Hepatocyte (in vitro differentiated cells): ENCODE results near the gene GREM2. TPM values are rescaled to one million over a fixed set of nuclear protein-coding genes. Genes with fewer than 3 reads are reported as not detected.
A peak's percentile ranks its signal among the peaks of the same experiment; 100 is the strongest.

Source experiments
- DNase-seq: peaks from one replicate; pipeline ENCODE4 v3.0.0-alpha.2; 2016; ENCODE audit warnings: low spot score
- H2AFZ ChIP-seq: fragments of 200-600 bp; sonication (generic); 2 replicates; pipeline ENCODE4 v1.6.0; 2016; ENCODE audit warnings: antibody characterized with exemption, mild to moderate bottlenecking
- H3K27ac ChIP-seq: fragments of 200-600 bp; sonication (generic); 2 replicates; pipeline ENCODE4 v1.5.1; 2016; ENCODE audit warnings: mild to moderate bottlenecking
- H3K27me3 ChIP-seq: fragments of 200-600 bp; sonication (generic); 2 replicates; pipeline ENCODE4 v1.6.1; 2016
- H3K36me3 ChIP-seq: fragments of 200-600 bp; sonication (generic); replicated peaks from 2 replicates; pipeline ENCODE4 v1.5.1; 2016; ENCODE audit warnings: low read depth; ENCODE audit not compliant: insufficient read depth
- H3K4me1 ChIP-seq: fragments of 200-600 bp; sonication (generic); 2 replicates; pipeline ENCODE4 v1.5.1; 2016; ENCODE audit warnings: mild to moderate bottlenecking, moderate library complexity; ENCODE audit not compliant: insufficient read depth
- H3K4me2 ChIP-seq: fragments of 200-600 bp; sonication (generic); 2 replicates; pipeline ENCODE4 v1.6.0; 2016
- H3K4me3 ChIP-seq: fragments of 200-600 bp; sonication (generic); 2 replicates; pipeline ENCODE4 v1.5.1; 2016; ENCODE audit warnings: mild to moderate bottlenecking
- H3K79me2 ChIP-seq: fragments of 200-600 bp; sonication (generic); 2 replicates; pipeline ENCODE4 v1.6.0; 2017; ENCODE audit warnings: mild to moderate bottlenecking
- H3K9me2 ChIP-seq: fragments of 200-600 bp; sonication (generic); replicated peaks from 2 replicates; pipeline ENCODE4 v1.6.0; 2017; ENCODE audit warnings: mild to moderate bottlenecking; ENCODE audit not compliant: insufficient read depth
- H3K9me3 ChIP-seq: fragments of 200-600 bp; sonication (generic); 2 replicates; pipeline ENCODE4 v1.5.1; 2016; ENCODE audit warnings: low read depth, mild to moderate bottlenecking
- H4K20me1 ChIP-seq: fragments of 200-600 bp; sonication (generic); 2 replicates; pipeline ENCODE4 v1.6.0; 2016; ENCODE audit warnings: mild to moderate bottlenecking; ENCODE audit not compliant: insufficient read depth, poor library complexity, severe bottlenecking
- CTCF ChIP-seq: fragments of 200-600 bp; sonication (generic); IDR thresholded peaks from 2 replicates; pipeline ENCODE4 v1.5.1; 2016; ENCODE audit warnings: antibody characterized with exemption, mild to moderate bottlenecking; ENCODE audit not compliant: poor library complexity
- EZH2 ChIP-seq: fragments of 200-600 bp; sonication (generic); IDR thresholded peaks from 2 replicates; pipeline ENCODE4 v1.6.1; 2016; ENCODE audit warnings: antibody characterized with exemption, mild to moderate bottlenecking, borderline replicate concordance
- EZH2phosphoT487 ChIP-seq: fragments of 200-600 bp; sonication (generic); IDR thresholded peaks from one replicate; pipeline ENCODE4 v1.6.1; 2018; ENCODE audit warnings: antibody characterized with exemption, mild to moderate bottlenecking, low read depth, moderate library complexity; ENCODE audit not compliant: unreplicated experiment, severe bottlenecking
- WGBS: methylation state at CpG from one replicate; pipeline ENCODE4 v1.1.6; 2016; ENCODE audit warnings: low lambda C conversion rate; ENCODE audit errors: missing lambda C conversion rate; 5-methylcytosine and 5-hydroxymethylcytosine counted together
- polyA plus RNA-seq: library from polyadenylated mRNA; unstranded; fragments of >200 nt; fragmentation: Nextera tagmentation; extraction: Ambion mirVana; gene quantifications from 2 replicates; pipeline ENCODE4 v1.2.1, GENCODE V29; 2016
- total RNA-seq: library from RNA; depleted of rRNA; stranded (reverse); fragments of >200 nt; gene quantifications from 2 replicates; pipeline ENCODE4 v1.2.3, GENCODE V29; 2014

GREM2 gene
- total and polyA plus RNA-seq, 2 experiments from 2014 or later: 3.3 to 5.6 TPM

- Histone ChIP-seq H3K27ac (no peak overlapping the region), H3K4me2 (no peak overlapping the region), H3K9me2 (no peaks in the 10 kb centered on the region), H3K4me1 (peaks cover 8% of the 10 kb centered on the region), H3K36me3 (no peaks in the 10 kb centered on the region), H3K27me3 (no peaks in the 10 kb centered on the region), H3K4me3 (no peak overlapping the region), H2AFZ (no peak overlapping the region), H4K20me1 (no peaks in the 10 kb centered on the region), H3K79me2 (no peaks in the 10 kb centered on the region), H3K9me3 (no peaks in the 10 kb centered on the region)
- no peak for DNase-seq
- 74% methylated on average over 4 of the region's 4 CpGs for WGBS
- no peak for TF ChIP-seq EZH2phosphoT487
- no peak for TF ChIP-seq EZH2
- no peak for TF ChIP-seq CTCF
These were observed 136.1 kb downstream of the GREM2 start for GRCh38 chr1:240475832-240476231.

GRCh38 chr1:240474133-240474614 is 137.8 kb downstream of the GREM2 start:
- TF ChIP-seq EZH2phosphoT487 (no peak), CTCF (no peak), EZH2 (no peak)
- Histone ChIP-seq H3K9me3 (no peaks in the 10 kb centered on the region), H3K4me3 (no peak overlapping the region), H4K20me1 (no peaks in the 10 kb centered on the region), H2AFZ (no peak overlapping the region), H3K4me2 (peak overlapping the region; percentile 51), H3K36me3 (no peaks in the 10 kb centered on the region), H3K27ac (peak overlapping the region; percentile 9), H3K79me2 (no peaks in the 10 kb centered on the region), H3K4me1 (peaks cover 12% of the 10 kb centered on the region), H3K27me3 (no peaks in the 10 kb centered on the region), H3K9me2 (no peaks in the 10 kb centered on the region)
- WGBS: 40% methylated on average over 5 of the region's 5 CpGs
- peak; percentile 26 for DNase-seq

GRCh38 chr1:240468656-240469055 is 143.3 kb downstream of the GREM2 start:
- DNase-seq: no peak
- Histone ChIP-seq H3K4me2 (no peak overlapping the region), H3K4me3 (no peak overlapping the region), H3K36me3 (no peaks in the 10 kb centered on the region), H3K79me2 (no peaks in the 10 kb centered on the region), H3K4me1 (peaks cover 19% of the 10 kb centered on the region), H3K27ac (no peak overlapping the region), H3K27me3 (no peaks in the 10 kb centered on the region), H2AFZ (no peak overlapping the region), H4K20me1 (no peaks in the 10 kb centered on the region), H3K9me3 (no peaks in the 10 kb centered on the region), H3K9me2 (no peaks in the 10 kb centered on the region)
- 86% methylated on average over 7 of the region's 7 CpGs for WGBS
- TF ChIP-seq EZH2: no peak
- TF ChIP-seq EZH2phosphoT487: no peak
- no peak for TF ChIP-seq CTCF

GRCh38 chr1:240467895-240468294 is 144.1 kb downstream of the GREM2 start:
- H4K20me1 ChIP-seq: no peaks in the 10 kb centered on the region
- H3K27ac ChIP-seq: no peak overlapping the region
- peaks cover 19% of the 10 kb centered on the region for H3K4me1 ChIP-seq
- H3K79me2 ChIP-seq: no peaks in the 10 kb centered on the region
- DNase-seq: no peak
- no peak overlapping the region for H3K4me2 ChIP-seq
- H3K9me3 ChIP-seq: no peaks in the 10 kb centered on the region
- H3K9me2 ChIP-seq: no peaks in the 10 kb centered on the region
- H2AFZ ChIP-seq: no peak overlapping the region
- H3K4me3 ChIP-seq: no peak overlapping the region
- no peak for TF ChIP-seq EZH2
- no peak for TF ChIP-seq CTCF
- no peak for TF ChIP-seq EZH2phosphoT487
- H3K36me3 ChIP-seq: no peaks in the 10 kb centered on the region
- H3K27me3 ChIP-seq: no peaks in the 10 kb centered on the region
